ENCODE data around the gene PYM1.
"Not testable (repeated sequence)": the region's sequence is repeated elsewhere in the genome, so short reads cannot be mapped to it uniquely, and the experiment has no call there.

DNA sequence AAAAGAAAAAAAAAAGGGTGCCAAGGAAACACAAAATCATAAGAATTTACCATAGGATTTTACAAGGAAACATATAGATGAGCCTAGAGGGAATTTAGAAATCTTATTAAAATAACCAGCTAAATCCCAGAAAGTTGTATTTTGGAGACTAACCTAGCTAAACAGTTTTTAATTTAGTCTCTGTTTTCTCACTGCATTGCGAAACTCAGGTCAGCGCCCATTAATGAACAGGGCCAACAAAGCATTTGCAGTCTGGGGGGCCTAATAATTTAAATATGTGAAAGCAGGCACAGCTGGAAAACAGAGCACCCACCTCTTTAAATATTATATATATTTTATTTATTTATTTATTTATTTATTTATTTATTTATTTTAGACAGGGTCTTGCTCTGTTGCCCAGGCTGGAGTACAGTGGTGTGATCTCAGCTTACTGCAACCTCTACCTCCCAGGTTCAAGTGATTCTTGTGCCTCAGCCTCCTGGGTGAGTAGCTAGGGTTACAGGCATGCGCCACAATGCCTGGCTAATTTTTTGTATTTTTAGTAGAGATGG, 61.2 kb downstream of the PYM1 start:
- TF ChIP-seq CTCF (IDR thresholded peaks at IDR 0.05; ENCODE audit: insufficient read depth, low read length, poor library complexity, severe bottlenecking); EZH2phosphoT487 (conservative IDR thresholded peaks at IDR 0.05; ENCODE audit: low read length): not testable (repeated sequence)

Data from SU-DHL-6 (cell line).